Measurements from ENCODE around the gene SLCO2A1. TPM values are rescaled to one million over a fixed set of nuclear protein-coding genes. Genes with fewer than 3 reads are reported as not detected.

The SLCO2A1 gene
- total RNA-seq, 2 donors from 2014 or later, result 26.3 to 34.8 TPM

- Histone ChIP-seq H3K27me3 (no peaks in the 10 kb centered on the region), H3K36me3 (no peaks in the 10 kb centered on the region), H3K4me3 (no peak overlapping the region), H3K9ac (ENCODE audit: low read depth in 2 of 2, low read length in 2 of 2) (no peak overlapping the region), H3K27ac (no peak overlapping the region), H3K4me1 (no peaks in the 10 kb centered on the region), H3K9me3 (no peaks in the 10 kb centered on the region)
- intact Hi-C loops (cut with DNase I), result no loop called here
- TF ChIP-seq, protein P1, sequence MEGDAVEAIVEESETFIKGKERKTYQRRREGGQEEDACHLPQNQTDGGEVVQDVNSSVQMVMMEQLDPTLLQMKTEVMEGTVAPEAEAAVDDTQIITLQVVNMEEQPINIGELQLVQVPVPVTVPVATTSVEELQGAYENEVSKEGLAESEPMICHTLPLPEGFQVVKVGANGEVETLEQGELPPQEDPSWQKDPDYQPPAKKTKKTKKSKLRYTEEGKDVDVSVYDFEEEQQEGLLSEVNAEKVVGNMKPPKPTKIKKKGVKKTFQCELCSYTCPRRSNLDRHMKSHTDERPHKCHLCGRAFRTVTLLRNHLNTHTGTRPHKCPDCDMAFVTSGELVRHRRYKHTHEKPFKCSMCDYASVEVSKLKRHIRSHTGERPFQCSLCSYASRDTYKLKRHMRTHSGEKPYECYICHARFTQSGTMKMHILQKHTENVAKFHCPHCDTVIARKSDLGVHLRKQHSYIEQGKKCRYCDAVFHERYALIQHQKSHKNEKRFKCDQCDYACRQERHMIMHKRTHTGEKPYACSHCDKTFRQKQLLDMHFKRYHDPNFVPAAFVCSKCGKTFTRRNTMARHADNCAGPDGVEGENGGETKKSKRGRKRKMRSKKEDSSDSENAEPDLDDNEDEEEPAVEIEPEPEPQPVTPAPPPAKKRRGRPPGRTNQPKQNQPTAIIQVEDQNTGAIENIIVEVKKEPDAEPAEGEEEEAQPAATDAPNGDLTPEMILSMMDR (IDR thresholded peaks at IDR 0.05), result no peak
- no peak for DNase-seq
Measured at GRCh38 chr3:134075846-134076245, 46.1 kb upstream of the SLCO2A1 start.

DNA sequence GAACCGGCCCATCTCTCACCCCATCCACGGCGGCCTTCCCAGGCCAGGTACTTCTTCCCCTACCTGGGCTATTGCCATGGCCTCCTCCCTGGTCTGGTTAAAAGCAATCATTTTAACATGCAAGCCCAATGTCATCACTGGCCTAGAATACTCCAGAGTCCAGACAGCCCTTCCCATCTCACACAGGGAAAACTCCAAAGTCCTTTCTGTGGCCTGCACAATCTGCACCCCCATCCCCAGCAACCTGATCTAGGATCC, 45.8 kb upstream of the SLCO2A1 start:
- H3K4me3 ChIP-seq, result no peak overlapping the region
- no peak overlapping the region for H3K9ac ChIP-seq (ENCODE audit: low read depth in 2 of 2, low read length in 2 of 2)
- TF ChIP-seq, protein P1 (IDR thresholded peaks at IDR 0.05), result no peak
- no peak overlapping the region for H3K27ac ChIP-seq
- no peaks in the 10 kb centered on the region for H3K27me3 ChIP-seq
- DNase-seq, result no peak
- no peaks in the 10 kb centered on the region for H3K36me3 ChIP-seq
- H3K9me3 ChIP-seq, result no peaks in the 10 kb centered on the region
- intact Hi-C loops (cut with DNase I), result no loop called here
- H3K4me1 ChIP-seq, result no peaks in the 10 kb centered on the region

GRCh38 chr3:134074790-134075567, 45.3 kb upstream of the SLCO2A1 start:
- Histone ChIP-seq H3K36me3 (no peaks in the 10 kb centered on the region), H3K4me3 (no peak overlapping the region), H3K4me1 (no peaks in the 10 kb centered on the region), H3K27me3 (no peaks in the 10 kb centered on the region), H3K9me3 (no peaks in the 10 kb centered on the region), H3K27ac (no peak overlapping the region), H3K9ac (ENCODE audit: low read depth in 2 of 2, low read length in 2 of 2) (no peak overlapping the region)
- intact Hi-C loops (cut with DNase I), result no loop called here
- TF ChIP-seq, protein P1 (IDR thresholded peaks at IDR 0.05), result no peak
- no peak for DNase-seq

- no peak for DNase-seq
- Histone ChIP-seq H3K36me3 (no peaks in the 10 kb centered on the region), H3K4me3 (no peak overlapping the region), H3K4me1 (no peaks in the 10 kb centered on the region), H3K27me3 (no peaks in the 10 kb centered on the region), H3K27ac (no peak overlapping the region), H3K9me3 (no peaks in the 10 kb centered on the region), H3K9ac (ENCODE audit: low read depth in 2 of 2, low read length in 2 of 2) (no peak overlapping the region)
- TF ChIP-seq, protein P1 (IDR thresholded peaks at IDR 0.05), result no peak
- intact Hi-C loops (cut with DNase I), result no loop called here
Measured at GRCh38 chr3:134074001-134074789, 44.5 kb upstream of the SLCO2A1 start.

DNA sequence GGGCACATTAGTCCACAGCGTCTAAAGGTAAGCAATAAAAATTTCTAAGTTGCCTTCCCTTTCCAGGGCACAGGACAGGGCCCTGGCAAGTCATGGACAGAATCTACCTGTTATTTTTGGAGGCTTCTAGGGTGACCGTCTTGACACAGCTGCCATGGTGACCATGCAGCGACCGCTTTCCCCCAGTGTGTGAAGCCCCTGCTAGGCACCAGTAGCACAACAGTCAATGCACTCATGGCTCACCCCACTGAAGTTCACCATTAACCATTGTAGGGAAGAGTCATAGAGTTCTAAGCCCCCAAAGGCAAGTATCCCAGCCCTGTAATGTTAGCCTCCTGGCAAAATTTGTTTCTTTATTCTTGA, 43.8 kb upstream of the SLCO2A1 start:
- TF ChIP-seq, protein P1 (IDR thresholded peaks at IDR 0.05), result no peak
- no peak overlapping the region for H3K4me3 ChIP-seq
- H3K27ac ChIP-seq, result no peak overlapping the region
- no peaks in the 10 kb centered on the region for H3K4me1 ChIP-seq
- no peak overlapping the region for H3K9ac ChIP-seq (ENCODE audit: low read depth in 2 of 2, low read length in 2 of 2)
- no peak for DNase-seq
- no peaks in the 10 kb centered on the region for H3K27me3 ChIP-seq
- H3K36me3 ChIP-seq, result no peaks in the 10 kb centered on the region
- no peaks in the 10 kb centered on the region for H3K9me3 ChIP-seq
- intact Hi-C loops (cut with DNase I), result no loop called here

Data from colonic mucosa (tissue), 4 donors.